T1000 (cell line): ENCODE measurements around the gene DENND2A.
"Not testable (repeated sequence)": the region's sequence is repeated elsewhere in the genome, so short reads cannot be mapped to it uniquely, and the experiment has no call there.

ENCODE experiments used
- DNase-seq: peaks from one replicate; lab custom pipeline; 2025; ENCODE audit warnings: mixed read lengths; lab: John Stamatoyannopoulos, UW

The DENND2A gene

GRCh38 chr7:140506788-140507464 is 133.7 kb downstream of the DENND2A start:
- no peak for DNase-seq

- no peak for DNase-seq
Observed at GRCh38 chr7:140501966-140502365, 138.6 kb downstream of the DENND2A start.

- not testable (repeated sequence) for DNase-seq
Observed at GRCh38 chr7:140497807-140498206, 142.8 kb downstream of the DENND2A start.

GRCh38 chr7:140497241-140497769 is 143.3 kb downstream of the DENND2A start:
- DNase-seq: no peak

GRCh38 chr7:140495514-140496097 is 145.0 kb downstream of the DENND2A start:
- no peak for DNase-seq

GRCh38 chr7:140494867-140495266 is 145.7 kb downstream of the DENND2A start:
- no peak for DNase-seq

GRCh38 chr7:140489026-140489359 is 151.6 kb downstream of the DENND2A start:
- no peak for DNase-seq

GRCh38 chr7:140485500-140486265 is 154.9 kb downstream of the DENND2A start:
- DNase-seq: no peak

- no peak for DNase-seq
Observed at GRCh38 chr7:140484951-140485499, 155.6 kb downstream of the DENND2A start.

- no peak for DNase-seq
Observed at GRCh38 chr7:140484479-140484878, 156.1 kb downstream of the DENND2A start.

- DNase-seq: no peak
Observed at GRCh38 chr7:140479739-140480084, 160.9 kb downstream of the DENND2A start.

GRCh38 chr7:140479062-140479738 is 161.4 kb downstream of the DENND2A start, which contains the start of gene MKRN1:
MKRN1 (minus strand) TSS chr7:140479505; CDS start chr7:140479344, 161 bp downstream.
- peak; percentile 80 for DNase-seq

- peak; percentile 23 for DNase-seq
Observed at GRCh38 chr7:140478246-140479061, 162.2 kb downstream of the DENND2A start.

GRCh38 chr7:140476698-140477261 is 163.8 kb downstream of the DENND2A start:
- DNase-seq: no peak

GRCh38 chr7:140475747-140476333 is 164.8 kb downstream of the DENND2A start:
- no peak for DNase-seq
